ENCODE data around the gene MAP4K3. TPM values are rescaled to one million over a fixed set of nuclear protein-coding genes. Genes with fewer than 3 reads are reported as not detected.

MAP4K3 gene
- total and polyA plus RNA-seq, 10 of the 15 experiments (the other 5 are each of a cell fraction or from before 2014, with no cell fraction given) = 0.04 to 0.95 (median 0.21) TPM; not detected in 1

DNA sequence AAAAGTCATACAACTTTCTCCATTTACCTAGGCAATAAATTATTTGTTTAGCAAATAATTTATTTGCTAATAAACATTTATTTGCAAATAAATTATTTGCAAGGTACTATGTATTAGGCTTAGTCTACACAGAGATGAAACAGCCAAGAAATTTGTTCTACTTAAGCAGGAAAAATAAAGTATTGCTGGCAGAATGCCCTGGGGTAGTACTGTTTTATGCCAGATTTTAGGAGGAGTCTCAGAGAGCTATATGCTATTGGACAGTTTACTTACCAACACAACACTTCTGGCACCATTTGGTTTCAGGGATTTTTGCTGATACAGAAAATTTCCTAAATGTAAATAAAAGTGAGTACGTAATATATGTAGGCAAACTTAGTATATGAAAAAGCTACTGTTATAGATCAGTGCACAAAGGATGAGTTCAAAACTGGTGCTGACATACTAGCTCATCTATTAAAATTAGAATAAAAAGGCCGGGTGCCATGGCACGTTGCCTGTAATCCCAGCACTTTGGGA, 170.1 kb downstream of the MAP4K3 start:
- H3K4me3 ChIP-seq = no peak overlapping the region
- 100% methylated on average over 3 of the region's 3 CpGs for WGBS (ENCODE audit: insufficient coverage, insufficient replicate concordance, low lambda C conversion rate, missing lambda C conversion rate)
- no peaks in the 10 kb centered on the region for H3K36me3 ChIP-seq (ENCODE audit: control insufficient read depth in 2 of 2, insufficient read depth in 2 of 2, low read length in 1 of 2)
- DNase-seq (ENCODE audit: low read depth, low spot score) (no peak), ATAC-seq (no peak), FAIRE-seq (no peak)
- H3K9me3 ChIP-seq (replicated peaks; ENCODE audit: control insufficient read depth, insufficient read depth, low read length) = no peaks in the 10 kb centered on the region
- CTCF ChIA-PET = no interaction called here
- no peaks in the 10 kb centered on the region for H3K27me3 ChIP-seq (replicated peaks in 1 of 2; ENCODE audit: control insufficient read depth in 2 of 2, insufficient read depth in 2 of 2, low read length in 1 of 2)
- no peak for TF ChIP-seq USF2 (IDR thresholded peaks at IDR 0.05; ENCODE audit: borderline replicate concordance, low read depth, low read length)
- H3K9ac ChIP-seq (ENCODE audit: control insufficient read depth, insufficient read depth, low read length) = no peak overlapping the region
- RAD21 ChIA-PET (ENCODE audit: unreplicated experiment) = interaction anchor here (1.1 kb wide), 1 partner anchor 38 kb away, joined by 3 read pairs; no protein-coding TSS in a partner anchor
- H3K27ac ChIP-seq (ENCODE audit: control insufficient read depth, insufficient read depth) = no peak overlapping the region
- H3K79me2 ChIP-seq (ENCODE audit: control insufficient read depth, insufficient read depth, low read length) = no peaks in the 10 kb centered on the region
- no TSS peak for BruUV-seq (replicated peaks)
- H3K4me2 ChIP-seq (ENCODE audit: control insufficient read depth, insufficient read depth) = no peak overlapping the region
- POLR2A ChIA-PET = interaction anchor here (0.6 to 0.7 kb wide), 2 partner anchors 490 to 522 kb away, joined by 4 read pairs; no protein-coding TSS in a partner anchor
- H4K20me1 ChIP-seq (ENCODE audit: control insufficient read depth, insufficient read depth) = no peaks in the 10 kb centered on the region
- SMC1A ChIA-PET (ENCODE audit: uncharacterized antibody, unreplicated experiment) = interaction anchor here (0.6 to 4.3 kb wide), 3 partner anchors 42 to 110 kb away, joined by 3 to 13 read pairs (median 3); no protein-coding TSS in a partner anchor
- H3K4me1 ChIP-seq (ENCODE audit: control insufficient read depth, insufficient read depth, low read length) = peaks cover 29% of the 10 kb centered on the region; the same call in 1 of the 2 replicates
- no peak overlapping the region for H2AFZ ChIP-seq (ENCODE audit: control insufficient read depth, low read depth, low read length)
- in situ Hi-C loops (cut with MboI) = no loop called here
- intact Hi-C loops (cut with micrococcal nuclease; ENCODE audit: unreplicated experiment) = loop anchor here (10.0 kb wide), 1 partner anchor 228 kb away; no protein-coding TSS in a partner anchor

GRCh38 chr2:39266139-39266805, 170.8 kb downstream of the MAP4K3 start:
- SMC1A ChIA-PET (ENCODE audit: uncharacterized antibody, unreplicated experiment) = interaction anchor here (0.6 to 4.3 kb wide), 2 partner anchors 111 to 966 kb away, joined by 3 to 13 read pairs; no protein-coding TSS in a partner anchor
- Histone ChIP-seq H3K27ac (ENCODE audit: control insufficient read depth, insufficient read depth) (peak overlapping the region; percentile 14; the same call in 1 of the 2 replicates), H3K79me2 (ENCODE audit: control insufficient read depth, insufficient read depth, low read length) (no peaks in the 10 kb centered on the region), H3K4me3 (no peak overlapping the region), H3K9ac (ENCODE audit: control insufficient read depth, insufficient read depth, low read length) (no peak overlapping the region), H3K4me2 (ENCODE audit: control insufficient read depth, insufficient read depth) (0 out of 2 replicates have a peak overlapping the region, but pooled peaks have one; percentile 27), H3K4me1 (ENCODE audit: control insufficient read depth, insufficient read depth, low read length) (peaks cover 29% of the 10 kb centered on the region; the same call in 1 of the 2 replicates), H4K20me1 (ENCODE audit: control insufficient read depth, insufficient read depth) (no peaks in the 10 kb centered on the region), H3K9me3 (replicated peaks; ENCODE audit: control insufficient read depth, insufficient read depth, low read length) (no peaks in the 10 kb centered on the region), H3K36me3 (ENCODE audit: control insufficient read depth in 2 of 2, insufficient read depth in 2 of 2, low read length in 1 of 2) (no peaks in the 10 kb centered on the region), H2AFZ (ENCODE audit: control insufficient read depth, low read depth, low read length) (no peak overlapping the region; the same call in 1 of the 2 replicates), H3K27me3 (replicated peaks in 1 of 2; ENCODE audit: control insufficient read depth in 2 of 2, insufficient read depth in 2 of 2, low read length in 1 of 2) (no peaks in the 10 kb centered on the region)
- RAD21 ChIA-PET (ENCODE audit: unreplicated experiment) = interaction anchor here (1.1 kb wide), 1 partner anchor 37 kb away, joined by 3 read pairs; no protein-coding TSS in a partner anchor
- FAIRE-seq (peak; percentile 38), ATAC-seq (peak; percentile 88), DNase-seq (ENCODE audit: low read depth, low spot score) (peak; percentile 53)
- no TSS peak for BruUV-seq (replicated peaks)
- CTCF ChIA-PET = no interaction called here
- POLR2A ChIA-PET = no interaction called here
- in situ Hi-C loops (cut with MboI) (no loop called here), intact Hi-C loops (cut with micrococcal nuclease; ENCODE audit: unreplicated experiment) (loop anchor here (10.0 kb wide), 1 partner anchor 229 kb away; no protein-coding TSS in a partner anchor)
- WGBS (ENCODE audit: insufficient coverage, insufficient replicate concordance, low lambda C conversion rate, missing lambda C conversion rate) = 35% methylated on average over 3 of the region's 3 CpGs
- TF ChIP-seq RUNX3 (IDR thresholded peaks at IDR 0.05; ENCODE audit: low read length) (0 out of 2 replicates have a peak, but pooled peaks have one; percentile 35), SMAD5 (IDR thresholded peaks at IDR 0.05; ENCODE audit: low read depth) (no peak), PKNOX1 (IDR thresholded peaks at IDR 0.05) (peak; percentile 36; the same call in 1 of the 2 replicates), MEF2B (IDR thresholded peaks at IDR 0.05; ENCODE audit: partially characterized antibody, poor library complexity, severe bottlenecking) (no peak), TCF12 (IDR thresholded peaks at IDR 0.05; ENCODE audit: low read depth, low read length) (peak; percentile 71), SPI1 (IDR thresholded peaks at IDR 0.05; ENCODE audit: borderline replicate concordance, insufficient read depth, low read depth, low read length) (peak; percentile 61; the same call in 1 of the 2 replicates), NFIC (IDR thresholded peaks at IDR 0.05; ENCODE audit: low read depth, low read length) (peak; percentile 31; the same call in 1 of the 2 replicates)
- TF ChIP-seq, protein P1, sequence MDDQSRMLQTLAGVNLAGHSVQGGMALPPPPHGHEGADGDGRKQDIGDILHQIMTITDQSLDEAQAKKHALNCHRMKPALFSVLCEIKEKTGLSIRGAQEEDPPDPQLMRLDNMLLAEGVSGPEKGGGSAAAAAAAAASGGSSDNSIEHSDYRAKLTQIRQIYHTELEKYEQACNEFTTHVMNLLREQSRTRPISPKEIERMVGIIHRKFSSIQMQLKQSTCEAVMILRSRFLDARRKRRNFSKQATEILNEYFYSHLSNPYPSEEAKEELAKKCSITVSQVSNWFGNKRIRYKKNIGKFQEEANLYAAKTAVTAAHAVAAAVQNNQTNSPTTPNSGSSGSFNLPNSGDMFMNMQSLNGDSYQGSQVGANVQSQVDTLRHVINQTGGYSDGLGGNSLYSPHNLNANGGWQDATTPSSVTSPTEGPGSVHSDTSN (IDR thresholded peaks at IDR 0.05; ENCODE audit: insufficient replicate concordance, low read depth, low read length) = no peak
